Sigmoid colon (tissue), 4 donors: ENCODE data around the gene NLGN3.

Source experiments
- EP300 ChIP-seq, 4 donors: sonication (generic); formaldehyde crosslinking; IDR thresholded peaks; one replicate each; pipeline ENCODE4 v1.6.1; 2017; ENCODE audit warnings: antibody characterized with exemption in 4 of 4
- POLR2A ChIP-seq, 2 donors: fragments of 450-650 bp; IDR thresholded peaks; one replicate each; pipeline ENCODE4 v1.6.1; 2016; ENCODE audit warnings: antibody characterized with exemption in 2 of 2, mild to moderate bottlenecking in 2 of 2, moderate library complexity in 2 of 2
- POLR2AphosphoS5 ChIP-seq, 4 donors: sonication (generic); formaldehyde crosslinking; IDR thresholded peaks; one replicate each; pipeline ENCODE4 v1.6.1; 2017; ENCODE audit warnings: antibody characterized with exemption in 4 of 4
- TF ChIP-seq, protein P1 (sequence below), 4 experiments: fragments of 450-650 bp in 3 of 4; fragments of 200-600 bp in 1 of 4; IDR thresholded peaks; one replicate each; pipeline ENCODE4 v1.5.1; 2016 to 2019; ENCODE audit warnings: antibody characterized with exemption in 4 of 4, mild to moderate bottlenecking in 3 of 4, moderate library complexity in 2 of 4

DNA sequence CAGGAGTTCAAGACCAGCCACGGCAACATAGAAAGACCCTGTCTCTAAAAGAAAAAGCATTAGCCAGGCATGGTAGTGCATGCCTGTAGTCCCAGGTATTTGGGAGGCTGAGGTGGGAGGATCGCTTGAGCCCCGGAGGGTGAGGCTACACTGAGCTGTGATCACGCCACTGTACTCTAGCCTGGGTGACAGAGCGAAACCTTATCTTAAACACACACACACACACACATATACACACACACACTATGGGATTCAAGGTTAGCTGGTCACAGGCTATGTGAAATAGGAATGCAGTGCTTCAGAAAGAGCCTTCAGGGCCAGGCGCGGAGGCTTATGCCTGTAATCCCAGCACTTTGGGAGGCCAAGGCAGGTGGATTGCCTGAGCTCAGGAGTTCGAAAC is 23.5 kb downstream of the NLGN3 start:
- TF ChIP-seq POLR2A (IDR thresholded peaks at IDR 0.05), result no peak
- TF ChIP-seq, protein P1, sequence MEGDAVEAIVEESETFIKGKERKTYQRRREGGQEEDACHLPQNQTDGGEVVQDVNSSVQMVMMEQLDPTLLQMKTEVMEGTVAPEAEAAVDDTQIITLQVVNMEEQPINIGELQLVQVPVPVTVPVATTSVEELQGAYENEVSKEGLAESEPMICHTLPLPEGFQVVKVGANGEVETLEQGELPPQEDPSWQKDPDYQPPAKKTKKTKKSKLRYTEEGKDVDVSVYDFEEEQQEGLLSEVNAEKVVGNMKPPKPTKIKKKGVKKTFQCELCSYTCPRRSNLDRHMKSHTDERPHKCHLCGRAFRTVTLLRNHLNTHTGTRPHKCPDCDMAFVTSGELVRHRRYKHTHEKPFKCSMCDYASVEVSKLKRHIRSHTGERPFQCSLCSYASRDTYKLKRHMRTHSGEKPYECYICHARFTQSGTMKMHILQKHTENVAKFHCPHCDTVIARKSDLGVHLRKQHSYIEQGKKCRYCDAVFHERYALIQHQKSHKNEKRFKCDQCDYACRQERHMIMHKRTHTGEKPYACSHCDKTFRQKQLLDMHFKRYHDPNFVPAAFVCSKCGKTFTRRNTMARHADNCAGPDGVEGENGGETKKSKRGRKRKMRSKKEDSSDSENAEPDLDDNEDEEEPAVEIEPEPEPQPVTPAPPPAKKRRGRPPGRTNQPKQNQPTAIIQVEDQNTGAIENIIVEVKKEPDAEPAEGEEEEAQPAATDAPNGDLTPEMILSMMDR (IDR thresholded peaks at IDR 0.05), result no peak
- TF ChIP-seq POLR2AphosphoS5 (IDR thresholded peaks at IDR 0.05), result no peak
- no peak for TF ChIP-seq EP300 (IDR thresholded peaks at IDR 0.05)
